Loucy (cell line): Measurements from ENCODE around the gene SPOCK1.

ENCODE experiments used
- CTCF ChIP-seq: fragments of 200-600 bp; sonication (generic); conservative IDR thresholded peaks from 2 replicates; pipeline ENCODE4 v1.5.1; 2014; ENCODE audit warnings: mild to moderate bottlenecking, antibody characterized with exemption, low read length
- EZH2phosphoT487 ChIP-seq: fragments of 200-600 bp; IDR thresholded peaks from 2 replicates; pipeline ENCODE4 v1.6.1; 2018; ENCODE audit warnings: antibody characterized with exemption, mild to moderate bottlenecking, moderate library complexity, borderline replicate concordance

- TF ChIP-seq CTCF (no peak), EZH2phosphoT487 (no peak)
Observed at GRCh38 chr5:136994154-136994553, 505.0 kb downstream of the SPOCK1 start.
